Lung microvascular endothelial cell (primary cell): ENCODE data around the gene JAKMIP3. TPM values are rescaled to one million over a fixed set of nuclear protein-coding genes. Genes with fewer than 3 reads are reported as not detected.

ENCODE experiments used
- DNase-seq, 2 donors: peaks; one replicate each; pipeline versions ENCODE4 v3.0.0 to v3.0.0-alpha.2; 2010; ENCODE audit warnings: low read depth in 2 of 2
- total RNA-seq: library from RNA; depleted of rRNA; stranded (reverse); fragments of >200 nt; gene quantifications from 2 replicates; pipeline ENCODE4 v1.2.1, GENCODE V29; 2014

JAKMIP3 gene
- total RNA-seq, 1 donor from 2014 or later: 0.20 TPM

DNA sequence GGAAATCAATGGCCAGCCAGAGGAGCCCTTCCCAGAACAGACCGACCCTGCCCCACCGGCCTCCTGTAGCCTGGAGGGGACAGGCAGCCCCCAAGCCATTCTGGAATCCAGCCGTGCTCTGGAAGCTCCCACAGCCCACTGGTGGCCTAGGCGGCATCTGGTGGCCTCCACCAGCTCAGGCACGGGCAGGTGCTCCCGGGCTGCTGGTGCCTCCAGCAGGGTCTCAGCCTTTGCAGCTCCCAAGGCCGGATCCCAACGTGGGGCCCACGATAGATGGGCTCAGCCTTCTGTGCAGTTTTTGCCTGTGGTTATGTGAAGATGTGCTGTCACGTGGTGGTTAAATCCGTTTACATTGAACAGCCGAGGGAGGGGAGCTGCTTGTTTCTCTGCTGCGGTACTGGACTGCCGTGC, 44.4 kb downstream of the JAKMIP3 start:
- no peak for DNase-seq

DNA sequence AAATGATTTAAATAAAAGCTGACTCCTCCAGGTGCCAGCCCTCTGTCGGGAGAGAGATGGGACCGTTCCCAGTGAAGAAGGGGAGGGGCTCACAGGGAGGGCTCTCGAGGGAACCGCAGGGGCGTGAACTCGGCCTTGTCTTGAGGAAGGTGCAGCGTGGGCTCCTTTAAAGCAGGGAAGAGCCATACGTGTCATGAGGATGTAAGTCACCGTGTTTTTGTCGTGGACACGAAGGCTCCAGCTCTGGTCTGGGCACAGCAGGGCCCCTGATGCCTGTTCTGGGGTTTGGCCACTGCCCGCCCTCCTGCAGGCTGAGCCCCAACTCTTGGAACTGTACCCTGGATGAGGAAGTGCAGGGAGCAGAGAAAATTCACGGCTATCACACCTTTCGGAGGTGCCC, 45.0 kb downstream of the JAKMIP3 start:
- no peak for DNase-seq

DNA sequence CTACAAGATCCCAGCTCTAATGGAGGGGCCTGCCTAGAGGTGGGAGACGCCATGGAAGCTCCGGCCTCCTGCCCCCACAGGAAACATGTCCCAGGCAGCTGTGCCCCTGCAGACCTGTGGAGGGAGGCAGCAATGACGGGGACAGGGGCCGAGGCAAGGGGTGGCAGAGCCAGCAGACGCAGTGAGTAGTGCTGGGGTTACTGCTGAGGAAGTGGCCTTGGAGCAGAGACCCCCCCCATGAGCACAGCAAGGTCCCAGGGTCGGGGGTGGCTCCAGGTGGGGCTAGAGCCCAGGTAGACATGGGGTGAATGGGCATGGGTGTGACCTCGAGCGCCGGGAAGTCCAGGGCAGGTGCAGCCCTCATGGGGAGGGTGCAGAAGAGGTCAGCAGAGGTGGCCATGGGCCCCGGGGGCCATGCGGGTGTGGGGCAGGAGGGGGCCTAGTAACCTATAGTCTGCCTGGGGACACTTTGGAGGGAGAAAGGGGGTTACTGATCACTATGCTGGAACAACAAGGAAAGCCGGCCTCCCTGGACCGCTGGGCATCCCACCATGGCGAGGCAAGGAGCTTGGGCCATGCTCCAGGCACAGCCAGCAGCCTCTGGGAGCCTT, 45.5 kb downstream of the JAKMIP3 start:
- no peak for DNase-seq

DNA sequence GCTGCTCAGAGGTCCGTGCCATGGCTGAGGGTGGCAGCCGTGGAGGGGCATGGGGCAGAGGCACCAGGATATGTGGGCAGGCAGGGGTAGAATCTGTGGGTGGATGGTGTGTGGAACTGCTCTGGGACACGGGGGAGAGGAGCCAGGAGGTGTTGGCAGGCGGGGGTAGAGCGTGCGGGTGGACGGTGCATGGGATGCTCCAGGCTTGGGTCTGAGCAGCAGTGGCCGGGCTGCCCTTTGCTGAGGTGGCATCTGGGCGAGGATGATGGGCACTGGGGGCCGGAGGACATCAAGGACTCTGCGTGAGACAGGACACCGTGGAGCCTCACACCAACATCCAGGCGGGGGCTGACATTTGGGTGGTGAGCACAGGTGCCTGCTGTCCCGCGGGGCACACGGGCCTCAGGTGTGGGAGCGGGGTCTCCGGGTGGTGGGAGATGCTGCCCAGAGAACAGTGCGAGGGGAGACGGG, 46.2 kb downstream of the JAKMIP3 start:
- no peak for DNase-seq

DNA sequence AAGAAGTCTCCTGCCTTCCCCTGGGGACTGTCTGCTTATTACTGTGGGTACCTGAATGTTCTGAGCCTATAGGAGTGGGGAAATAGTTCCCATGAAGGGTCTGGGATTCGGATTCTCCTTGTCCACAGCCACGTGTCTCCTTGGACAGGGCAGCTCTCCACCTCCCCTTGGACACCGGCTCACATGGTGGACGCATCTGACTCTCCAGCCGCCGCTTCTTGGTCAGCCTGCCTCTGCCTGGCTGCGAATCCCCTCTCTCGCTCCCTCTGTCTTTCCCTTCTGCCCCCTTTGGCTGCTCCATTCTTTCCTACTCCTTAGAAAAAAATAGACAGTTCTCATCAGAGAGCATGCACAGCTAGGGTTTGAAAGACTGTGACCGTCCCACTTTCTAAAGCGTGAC, 46.9 kb downstream of the JAKMIP3 start:
- DNase-seq: no peak

DNA sequence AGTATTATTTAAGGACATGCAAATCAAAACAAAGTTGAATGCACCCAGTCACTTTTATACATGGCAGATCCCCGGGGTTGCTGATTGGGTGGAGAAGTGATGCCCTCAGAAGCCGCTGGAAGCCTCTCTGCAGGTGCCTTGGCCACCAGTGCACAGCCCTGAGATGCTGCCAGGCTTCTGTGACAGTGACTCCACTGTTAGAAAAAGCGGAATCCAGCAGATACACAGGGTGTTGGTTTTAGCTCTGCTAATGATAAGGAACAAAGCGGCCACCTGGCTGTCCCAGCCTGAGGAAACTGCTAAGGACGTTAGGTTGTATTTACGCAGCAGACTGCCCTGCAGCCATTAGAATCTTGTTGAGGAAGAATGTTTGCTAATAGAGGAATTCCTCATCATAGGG, 47.5 kb downstream of the JAKMIP3 start:
- DNase-seq: no peak

DNA sequence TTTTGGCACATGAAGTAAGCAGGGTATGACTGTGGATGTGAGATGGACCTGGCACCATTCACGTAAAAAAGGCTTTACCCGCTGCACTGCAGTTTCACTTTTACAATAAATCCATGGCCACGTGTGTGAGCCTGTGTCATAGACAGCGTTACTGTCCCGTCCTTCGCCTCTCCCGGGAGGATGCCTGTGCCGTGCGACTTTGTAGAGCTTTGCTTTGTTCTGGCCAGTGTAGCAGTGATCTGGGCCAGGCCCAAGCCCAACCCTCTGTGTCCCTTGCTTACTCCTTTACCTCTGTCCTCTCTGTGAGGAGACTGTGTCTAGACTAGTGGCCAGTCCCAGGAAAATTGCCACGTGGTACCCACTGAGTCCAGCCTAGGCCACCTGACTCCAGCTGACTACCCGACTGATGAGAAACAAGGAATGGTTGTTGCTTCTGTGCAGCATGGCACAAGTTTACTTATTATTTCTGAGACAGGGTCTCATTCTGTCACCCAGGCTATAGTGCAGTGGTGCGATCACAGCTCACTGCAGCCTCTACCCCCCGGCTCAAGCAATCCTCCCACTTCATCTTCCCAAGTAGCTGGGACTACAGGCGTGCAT, 48.1 kb downstream of the JAKMIP3 start:
- no peak for DNase-seq

DNA sequence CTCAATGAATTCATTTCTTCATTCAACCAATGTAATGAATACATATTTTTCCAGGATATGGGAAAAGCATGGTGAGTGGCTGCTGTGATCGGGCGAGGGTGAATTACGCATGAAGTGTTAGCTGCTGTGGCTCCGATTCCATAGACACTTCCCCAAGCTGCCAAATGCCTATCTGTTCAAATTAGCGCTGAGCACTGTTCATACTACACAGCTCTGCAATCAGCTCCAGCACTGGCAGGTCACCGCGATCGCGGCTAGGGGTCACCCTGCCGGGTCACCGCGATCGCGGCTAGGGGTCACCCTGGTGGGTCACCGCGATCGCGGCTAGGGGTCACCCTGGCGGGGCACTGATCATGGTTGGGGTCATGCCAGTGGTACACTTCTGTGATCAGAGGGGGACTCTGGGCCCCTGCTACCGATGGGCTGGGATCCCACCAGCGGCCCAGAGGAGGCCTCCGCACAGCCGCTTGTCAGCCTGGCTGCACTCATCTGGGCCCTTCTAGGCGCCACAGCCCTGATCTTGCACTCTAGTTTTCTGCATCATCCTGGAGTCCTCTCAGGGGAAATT, 49.3 kb downstream of the JAKMIP3 start:
- DNase-seq: no peak

Other genes starting within 250 kb of the JAKMIP3 start
- gene PPP2R2D, start 164.9 kb upstream of the JAKMIP3 start, total RNA-seq: 17.2 and 28.8 TPM in 2 replicates
- gene BNIP3, start 84.0 kb upstream of the JAKMIP3 start, total RNA-seq: 23.5 and 56.2 TPM in 2 replicates
- 0.40 and 11.8 TPM in 2 replicates for gene DPYSL4, start 121.0 kb downstream of the JAKMIP3 start, total RNA-seq
- gene STK32C, start 242.0 kb downstream of the JAKMIP3 start, total RNA-seq: 5.0 and 10.9 TPM in 2 replicates